ENCODE data around the gene FARP2. TPM values are rescaled to one million over a fixed set of nuclear protein-coding genes. Genes with fewer than 3 reads are reported as not detected.

The FARP2 gene
- total RNA-seq = 29.6 and 35.9 TPM in 2 replicates

GRCh38 chr2:241355983-241356870 lies at the start of gene FARP2:
Gene FARP2 (plus strand): TSS chr2:241356285. CDS start chr2:241373108, 16,823 bp downstream.

GRCh38 chr2:241315093-241315878 lies 40.8 kb upstream of the FARP2 start, which contains the start of gene HDLBP:
Gene HDLBP (minus strand): TSS chr2:241315672. CDS start chr2:241266869, 48,803 bp downstream.

GRCh38 chr2:241315879-241316631 lies 40.0 kb upstream of the FARP2 start, which contains the start of gene SEPTIN2:
Gene SEPTIN2 (plus strand): TSS chr2:241315925. CDS start chr2:241324233, 8,308 bp downstream.

GRCh38 chr2:241508240-241509154 lies 152.4 kb downstream of the FARP2 start, which contains the start of gene STK25:
Gene STK25 (minus strand): TSS chr2:241508584. CDS start chr2:241508035, 549 bp downstream.

Other genes with a start within 250 kb of the FARP2 start
- 2.3 and 2.4 TPM in 2 replicates for gene PASK, start 206.8 kb upstream of the FARP2 start, total RNA-seq
- gene PPP1R7, start 205.8 kb upstream of the FARP2 start, total RNA-seq = 28.6 and 38.1 TPM in 2 replicates
- gene ANO7, start 167.6 kb upstream of the FARP2 start, total RNA-seq = 0.24 TPM in 1 of 2 replicates, not detected in the other
- gene HDLBP, start 40.6 kb upstream of the FARP2 start, total RNA-seq = 532 and 681 TPM in 2 replicates
- gene SEPTIN2, start 40.4 kb upstream of the FARP2 start, total RNA-seq = 200 and 220 TPM in 2 replicates
- gene STK25, start 152.3 kb downstream of the FARP2 start, total RNA-seq = 218 and 360 TPM in 2 replicates
- gene BOK, start 202.5 kb downstream of the FARP2 start, total RNA-seq = 27.5 and 48.2 TPM in 2 replicates